Nucleus accumbens (tissue), 56 donors: ENCODE data around the gene C1orf87.

ENCODE experiments used
- DNase-seq, 56 donors: peaks; one replicate each; lab custom pipeline; 2025; lab: John Stamatoyannopoulos, UW

C1orf87 gene

DNA sequence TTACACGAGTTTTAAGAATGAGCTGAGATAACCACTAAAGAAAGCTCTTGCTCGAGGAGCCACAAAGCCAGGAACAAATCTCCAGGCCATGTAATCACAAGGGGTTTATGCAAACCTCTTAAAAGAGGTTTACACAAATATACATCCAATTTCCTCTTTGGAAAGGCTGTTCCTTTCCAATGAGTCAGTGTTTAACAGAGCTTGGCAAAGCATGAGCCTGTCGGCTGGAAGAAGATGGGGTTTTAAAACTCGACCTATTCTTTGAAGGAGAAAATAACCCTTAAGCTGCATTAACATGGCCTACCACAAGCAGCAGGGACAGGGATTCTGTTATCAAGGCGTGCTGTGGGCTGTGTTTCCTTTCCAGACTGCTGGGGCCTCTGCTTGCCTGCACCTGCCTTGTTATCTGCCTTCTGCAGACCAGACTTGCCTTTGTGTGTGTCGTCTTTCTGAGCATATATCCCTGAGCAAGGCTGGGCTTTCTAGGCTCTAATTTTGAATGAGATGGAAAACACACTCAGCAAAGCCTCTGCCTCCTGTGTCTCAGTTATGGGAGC lies 106.4 kb downstream of the C1orf87 start:
- no peak for DNase-seq

DNA sequence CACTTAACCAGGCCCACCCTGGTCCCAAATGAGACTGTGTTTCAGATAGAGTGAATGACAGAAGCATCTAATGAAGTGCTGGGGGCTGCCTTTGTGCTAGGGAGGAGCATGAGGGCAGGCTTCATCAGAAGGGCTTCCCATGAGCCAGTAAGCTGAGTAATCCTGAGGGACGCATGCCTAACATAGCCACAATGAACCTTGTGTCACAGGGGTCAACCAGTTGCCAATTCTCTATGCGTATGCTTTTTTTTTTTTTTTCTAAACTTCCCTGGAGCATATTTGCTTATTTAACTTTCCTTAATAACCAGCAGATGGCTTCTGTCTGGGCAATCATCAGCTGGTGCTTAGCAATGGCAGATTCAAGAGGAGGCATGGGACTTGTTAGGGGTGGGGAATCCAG lies 121.5 kb downstream of the C1orf87 start:
- DNase-seq = no peak

DNA sequence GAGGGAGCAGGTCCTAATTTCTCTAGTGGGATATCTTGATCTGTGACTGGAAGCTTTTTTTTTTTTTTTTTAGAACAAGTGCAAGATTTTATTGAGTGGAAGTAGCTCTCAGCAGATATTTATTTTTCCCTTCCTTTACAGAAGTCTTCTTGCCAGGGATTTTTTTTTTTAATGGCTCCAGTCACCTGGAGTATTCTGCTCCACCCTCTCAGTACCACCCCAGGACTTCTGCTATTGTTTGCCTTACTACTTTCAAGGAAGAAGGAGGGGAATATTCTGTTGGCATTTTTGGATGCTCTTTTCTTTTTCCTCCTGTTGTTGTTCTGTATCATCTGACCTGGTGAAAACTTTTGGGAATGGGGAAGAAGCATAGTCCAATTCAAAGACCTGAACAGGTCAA lies 123.9 kb downstream of the C1orf87 start:
- no peak for DNase-seq

DNA sequence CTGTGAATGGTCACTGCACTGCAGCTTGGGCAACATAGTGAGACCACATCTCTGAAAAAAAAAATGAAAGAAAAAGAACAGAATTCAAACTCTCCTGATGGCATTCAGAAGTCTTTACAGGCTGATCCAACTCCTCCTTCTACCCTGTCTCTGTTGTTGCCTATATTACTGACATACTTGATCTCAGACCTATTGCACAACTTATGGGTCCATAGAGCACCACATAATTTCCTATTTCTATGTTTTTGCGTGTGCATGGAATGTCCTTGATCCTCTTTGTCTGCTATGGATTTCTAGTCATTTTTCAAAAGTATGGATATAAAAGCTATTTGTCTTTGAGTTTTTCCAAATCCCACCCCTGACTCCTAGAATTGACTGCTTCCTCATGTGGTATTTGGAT lies 124.6 kb downstream of the C1orf87 start:
- DNase-seq = no peak

DNA sequence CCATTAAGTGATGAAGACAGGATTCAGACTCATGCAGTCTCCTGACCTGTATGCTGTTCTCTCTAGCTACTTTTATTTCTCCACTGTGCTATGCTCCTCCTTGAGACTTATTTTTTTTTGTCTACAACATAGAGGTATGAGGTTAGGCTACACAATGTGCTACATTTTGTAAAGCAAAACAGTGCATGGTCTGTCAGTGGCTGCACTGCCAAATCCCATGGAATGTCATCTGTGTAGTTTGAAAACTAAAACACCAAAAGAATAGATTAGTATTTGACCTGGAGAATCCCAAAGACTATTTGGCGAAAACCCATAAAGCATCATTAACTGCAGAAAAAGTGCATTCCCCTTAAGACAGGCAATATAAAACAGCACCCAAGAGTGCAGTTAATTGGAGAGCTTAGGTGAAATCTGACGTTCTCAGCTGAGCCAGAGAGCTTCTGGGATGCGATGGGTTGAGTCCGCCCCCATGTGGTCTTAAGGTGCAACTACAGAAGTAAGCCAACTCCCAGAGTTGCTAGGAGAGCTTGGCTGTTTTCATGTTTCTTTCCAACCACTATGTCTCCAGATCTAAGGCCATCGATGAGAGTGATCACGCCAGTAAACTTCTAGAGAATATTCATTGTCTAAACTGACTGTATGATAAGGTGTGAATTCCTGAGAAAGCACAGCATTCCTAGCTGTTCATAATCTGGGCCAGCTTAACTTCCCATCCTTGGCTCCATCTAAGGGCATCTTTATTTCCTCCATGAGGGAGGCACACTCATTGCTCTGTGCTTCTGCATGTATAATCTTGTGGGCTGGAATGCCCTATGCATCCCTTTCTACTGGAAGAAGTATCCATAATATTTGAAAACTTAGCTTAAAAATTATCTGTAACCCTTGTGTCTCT lies 126.3 kb downstream of the C1orf87 start:
- DNase-seq = peak in 45 of 56 donors; percentile 4 to 80 (median 44)

DNA sequence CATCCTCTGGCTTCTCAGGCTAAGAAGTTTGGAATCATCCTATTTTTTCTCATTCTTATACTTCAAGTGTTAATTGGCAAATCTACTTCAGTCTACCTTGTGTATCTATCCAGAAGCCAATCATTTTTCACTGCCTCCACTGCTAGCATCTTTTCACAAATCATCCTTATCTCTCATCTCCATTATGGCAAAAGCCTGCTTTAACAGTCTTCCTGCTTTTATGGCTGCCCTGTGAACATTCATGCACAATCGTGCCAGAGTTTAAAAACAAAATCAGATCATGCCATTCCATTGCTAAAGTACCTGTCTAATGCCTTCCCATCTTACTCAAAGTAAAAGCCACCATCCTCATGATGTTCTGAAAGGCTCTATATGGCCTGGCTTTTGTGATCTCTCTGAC lies 127.8 kb downstream of the C1orf87 start:
- no peak for DNase-seq
